Type B pancreatic cell (in vitro differentiated cells): ENCODE measurements around the gene HNF4A. TPM values are rescaled to one million over a fixed set of nuclear protein-coding genes. Genes with fewer than 3 reads are reported as not detected.

Experiments
- DNase-seq: peaks from one replicate; pipeline ENCODE4 v3.0.0; 2021; ENCODE audit warnings: mixed read lengths; ENCODE audit not compliant: unreplicated experiment; ENCODE audit errors: extremely low spot score
- H3K27ac Mint-ChIP-seq: 2 replicates; pipeline ENCODE4 v1.8.0; 2021; ENCODE audit warnings: mild to moderate bottlenecking, mixed read lengths
- H3K27me3 Mint-ChIP-seq: 2 replicates; pipeline ENCODE4 v1.8.0; 2021; ENCODE audit warnings: mixed read lengths
- H3K36me3 Mint-ChIP-seq: 2 replicates; pipeline ENCODE4 v1.8.0; 2021; ENCODE audit warnings: mixed read lengths
- H3K4me1 Mint-ChIP-seq: one replicate; pipeline ENCODE4 v1.8.0; 2021; ENCODE audit warnings: mixed read lengths; ENCODE audit not compliant: unreplicated experiment
- H3K4me3 Mint-ChIP-seq: 2 replicates; pipeline ENCODE4 v1.8.0; 2021; ENCODE audit warnings: mild to moderate bottlenecking, mixed read lengths
- H3K9me3 Mint-ChIP-seq: 2 replicates; pipeline ENCODE4 v1.8.0; 2021; ENCODE audit warnings: mixed read lengths
- CTCF ChIP-seq: fragments of 200-600 bp; sonication (generic); conservative IDR thresholded peaks from 2 replicates; pipeline ENCODE4 v1.5.0; 2021; ENCODE audit warnings: antibody characterized with exemption, mild to moderate bottlenecking
- total RNA-seq: library from RNA; stranded (reverse); gene quantifications from 2 replicates; pipeline ENCODE4 v1.2.1, GENCODE V29; 2021; ENCODE audit warnings: low replicate concordance

HNF4A gene
- total RNA-seq, 1 donor from 2014 or later = 19.9 TPM

GRCh38 chr20:44331201-44331600 is 24.3 kb upstream of the HNF4A start:
- Mint-ChIP-seq H3K36me3 (no peaks in the 10 kb centered on the region), H3K27ac (no peak overlapping the region)

GRCh38 chr20:44334306-44334705 is 21.2 kb upstream of the HNF4A start:
- Mint-ChIP-seq H3K9me3 (no peaks in the 10 kb centered on the region), H3K4me1 (peaks cover 4% of the 10 kb centered on the region), H3K4me3 (no peak overlapping the region), H3K27ac (no peak overlapping the region), H3K36me3 (no peaks in the 10 kb centered on the region), H3K27me3 (peaks cover 29% of the 10 kb centered on the region)
- DNase-seq = no peak
- no peak for TF ChIP-seq CTCF

More at GRCh38 chr20:44331201-44331600, 24.3 kb upstream of the HNF4A start:
- H3K4me3 Mint-ChIP-seq = no peak overlapping the region
- TF ChIP-seq CTCF = no peak
- H3K9me3 Mint-ChIP-seq = no peaks in the 10 kb centered on the region
- peaks cover 35% of the 10 kb centered on the region for H3K27me3 Mint-ChIP-seq
- no peak for DNase-seq
- peaks cover under 1% of the 10 kb centered on the region for H3K4me1 Mint-ChIP-seq

- no peaks in the 10 kb centered on the region for H3K9me3 Mint-ChIP-seq
- H3K36me3 Mint-ChIP-seq = no peaks in the 10 kb centered on the region
- no peak overlapping the region for H3K4me3 Mint-ChIP-seq
- no peak for DNase-seq
- no peak for TF ChIP-seq CTCF
- peaks cover 4% of the 10 kb centered on the region for H3K4me1 Mint-ChIP-seq
- peaks cover 29% of the 10 kb centered on the region for H3K27me3 Mint-ChIP-seq
- H3K27ac Mint-ChIP-seq = no peak overlapping the region
Observed at GRCh38 chr20:44334709-44335108, 20.8 kb upstream of the HNF4A start.

- peaks cover 27% of the 10 kb centered on the region for H3K27me3 Mint-ChIP-seq
- no peak for TF ChIP-seq CTCF
- no peaks in the 10 kb centered on the region for H3K9me3 Mint-ChIP-seq
- H3K4me3 Mint-ChIP-seq = no peak overlapping the region
- no peak overlapping the region for H3K27ac Mint-ChIP-seq
- H3K36me3 Mint-ChIP-seq = no peaks in the 10 kb centered on the region
- peaks cover 4% of the 10 kb centered on the region for H3K4me1 Mint-ChIP-seq
- DNase-seq = no peak
Observed at GRCh38 chr20:44335675-44336074, 19.8 kb upstream of the HNF4A start.

- no peak overlapping the region for H3K27ac Mint-ChIP-seq
- no peaks in the 10 kb centered on the region for H3K36me3 Mint-ChIP-seq
- H3K4me3 Mint-ChIP-seq = no peak overlapping the region
- no peak for TF ChIP-seq CTCF
- H3K27me3 Mint-ChIP-seq = peaks cover 27% of the 10 kb centered on the region
- no peak for DNase-seq
- H3K4me1 Mint-ChIP-seq = peaks cover 4% of the 10 kb centered on the region
- H3K9me3 Mint-ChIP-seq = no peaks in the 10 kb centered on the region
Observed at GRCh38 chr20:44336086-44336485, 19.4 kb upstream of the HNF4A start.

- peaks cover 4% of the 10 kb centered on the region for H3K4me1 Mint-ChIP-seq
- no peak for TF ChIP-seq CTCF
- no peaks in the 10 kb centered on the region for H3K9me3 Mint-ChIP-seq
- DNase-seq = no peak
- no peak within 1 kb of the TSS for H3K27ac Mint-ChIP-seq
- no peaks in the 10 kb centered on the region for H3K36me3 Mint-ChIP-seq
- H3K4me3 Mint-ChIP-seq = no peak within 1 kb of the TSS
- peaks cover 24% of the 10 kb centered on the region for H3K27me3 Mint-ChIP-seq
Observed at GRCh38 chr20:44336725-44337380, 18.6 kb upstream of the HNF4A start, which contains the start of gene R3HDML. R3HDML (plus strand) TSS chr20:44337043; CDS start chr20:44337158, 115 bp downstream.
